Measurements from ENCODE around the gene SPSB3.
A peak's percentile ranks its signal among the peaks of the same experiment; 100 is the strongest.

- TF ChIP-seq NFIC (IDR thresholded peaks at IDR 0.05) (no peak), BRCA1 (IDR thresholded peaks at IDR 0.05) (no peak), BRCA1 (CRISPR knock-in tag; IDR thresholded peaks at IDR 0.05) (no peak), BCLAF1 (IDR thresholded peaks at IDR 0.05; ENCODE audit: borderline replicate concordance in 1 of 2, control insufficient read depth in 1 of 2, low read depth in 2 of 2, low read length in 1 of 2) (no peak), CHD1 (IDR thresholded peaks at IDR 0.05; ENCODE audit: low read length) (no peak), GTF2E2 (tag; IDR thresholded peaks at IDR 0.05) (no peak), CTCF (IDR thresholded peaks at IDR 0.05 in 2 of 3, conservative IDR thresholded peaks at IDR 0.05 in 1 of 3; ENCODE audit: insufficient read depth in 2 of 3, low read depth in 1 of 3, low read length in 3 of 3) (peak; percentile 45 to 62 (median 58); a peak in 5 of 6 replicates), ZNF41 (CRISPR knock-in tag; conservative IDR thresholded peaks at IDR 0.05) (no peak), ZNF347 (CRISPR knock-in tag; IDR thresholded peaks at IDR 0.05; ENCODE audit: low read depth) (no peak), ATF3 (IDR thresholded peaks at IDR 0.05) (no peak), ATF3 (CRISPR knock-in tag; conservative IDR thresholded peaks at IDR 0.05) (no peak), ZNF830 (CRISPR knock-in tag; IDR thresholded peaks at IDR 0.05) (no peak), POLR2A (conservative IDR thresholded peaks at IDR 0.05) (no peak), ZNF551 (CRISPR knock-in tag; IDR thresholded peaks at IDR 0.05) (no peak)
These were observed 41.5 kb upstream of the SPSB3 start for GRCh38 chr16:1823821-1824220.

Data from K562 (cell line).